GM21737 (cell line): Measurements from ENCODE around the gene PADI1.

Experiments
- ATAC-seq: cut with Tn5 transposase; IDR thresholded peaks from one replicate; pipeline ENCODE4 v1.9.1; 2021; ENCODE audit warnings: mild to moderate bottlenecking, moderate library complexity; ENCODE audit not compliant: unreplicated experiment

PADI1 gene, protein sequence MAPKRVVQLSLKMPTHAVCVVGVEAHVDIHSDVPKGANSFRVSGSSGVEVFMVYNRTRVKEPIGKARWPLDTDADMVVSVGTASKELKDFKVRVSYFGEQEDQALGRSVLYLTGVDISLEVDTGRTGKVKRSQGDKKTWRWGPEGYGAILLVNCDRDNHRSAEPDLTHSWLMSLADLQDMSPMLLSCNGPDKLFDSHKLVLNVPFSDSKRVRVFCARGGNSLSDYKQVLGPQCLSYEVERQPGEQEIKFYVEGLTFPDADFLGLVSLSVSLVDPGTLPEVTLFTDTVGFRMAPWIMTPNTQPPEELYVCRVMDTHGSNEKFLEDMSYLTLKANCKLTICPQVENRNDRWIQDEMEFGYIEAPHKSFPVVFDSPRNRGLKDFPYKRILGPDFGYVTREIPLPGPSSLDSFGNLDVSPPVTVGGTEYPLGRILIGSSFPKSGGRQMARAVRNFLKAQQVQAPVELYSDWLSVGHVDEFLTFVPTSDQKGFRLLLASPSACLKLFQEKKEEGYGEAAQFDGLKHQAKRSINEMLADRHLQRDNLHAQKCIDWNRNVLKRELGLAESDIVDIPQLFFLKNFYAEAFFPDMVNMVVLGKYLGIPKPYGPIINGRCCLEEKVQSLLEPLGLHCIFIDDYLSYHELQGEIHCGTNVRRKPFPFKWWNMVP

DNA sequence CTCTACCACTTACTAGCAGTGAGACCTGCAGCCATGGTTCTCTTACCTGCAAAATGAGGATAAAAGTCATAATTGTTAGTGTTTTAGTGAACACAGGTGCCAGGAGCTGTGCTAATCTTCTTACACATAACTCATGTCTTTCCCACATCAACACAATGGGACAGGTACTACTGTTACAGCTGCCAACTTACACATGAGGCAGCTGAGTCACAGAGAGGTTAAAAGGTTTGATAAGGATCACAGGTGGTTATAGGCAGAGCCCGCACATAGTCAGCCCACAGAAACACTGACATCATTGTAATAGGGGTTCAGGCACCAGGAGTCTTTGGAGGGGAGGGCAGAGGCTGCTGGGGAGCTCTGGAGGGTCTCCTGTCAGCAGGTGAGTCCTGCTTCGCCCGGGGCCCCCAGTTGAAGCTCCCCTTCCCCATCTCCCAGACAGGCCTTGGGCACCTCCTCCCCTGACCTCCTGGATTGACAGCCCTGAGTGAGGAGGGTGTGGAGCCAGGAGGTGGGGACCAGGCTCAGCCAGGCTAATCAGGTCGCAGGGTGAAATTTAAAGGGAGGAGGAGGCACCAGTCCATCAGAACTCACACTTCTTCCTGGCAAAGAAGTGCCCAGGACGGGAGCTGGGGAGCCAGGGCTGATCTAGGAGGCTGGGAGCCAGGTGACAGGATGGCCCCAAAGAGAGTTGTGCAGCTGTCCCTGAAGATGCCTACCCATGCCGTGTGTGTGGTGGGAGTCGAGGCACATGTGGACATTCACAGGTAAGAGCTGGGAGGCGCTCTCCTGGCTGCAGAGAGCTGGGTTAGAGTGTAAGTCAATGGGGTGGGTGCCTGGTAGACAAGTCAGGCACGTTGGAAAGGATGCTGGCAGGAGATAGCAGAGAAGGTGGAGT lies at the start of gene PADI1:
PADI1 (plus strand) TSS at position 583 of the 895 bp plus-strand sequence; CDS start at position 673, 90 bp downstream.
- no peak for ATAC-seq

DNA sequence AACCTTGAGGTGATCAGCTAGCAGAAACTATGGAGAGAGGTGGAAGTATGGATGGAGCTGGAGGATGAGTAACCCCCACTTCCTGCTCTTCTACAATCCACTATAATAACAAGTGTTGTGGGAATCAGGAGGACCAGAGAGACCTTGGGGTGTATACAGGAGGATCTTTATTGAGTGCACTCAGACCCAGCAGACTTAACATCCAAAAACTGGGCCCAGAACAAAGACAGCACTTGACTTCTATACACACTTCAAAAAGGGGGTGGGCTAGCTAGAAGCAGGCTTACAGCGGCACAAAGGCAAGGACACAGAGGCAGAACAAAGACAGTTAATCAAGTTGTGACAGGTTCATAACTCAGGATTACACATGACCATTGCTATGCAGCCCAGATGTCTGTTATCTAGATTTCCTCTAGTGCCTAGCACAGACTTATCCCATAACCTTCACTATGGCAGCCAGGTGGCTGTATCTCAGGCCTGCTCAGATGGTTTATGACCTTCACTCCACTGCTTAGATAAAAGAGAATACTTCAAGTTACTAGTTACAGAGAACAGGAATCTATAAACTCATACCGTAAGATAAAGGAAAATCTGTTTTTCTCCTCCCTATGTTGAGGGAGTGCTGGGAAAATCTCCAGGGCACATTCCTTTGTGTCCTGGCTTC lies 49.5 kb upstream of the PADI1 start:
- ATAC-seq = no peak

DNA sequence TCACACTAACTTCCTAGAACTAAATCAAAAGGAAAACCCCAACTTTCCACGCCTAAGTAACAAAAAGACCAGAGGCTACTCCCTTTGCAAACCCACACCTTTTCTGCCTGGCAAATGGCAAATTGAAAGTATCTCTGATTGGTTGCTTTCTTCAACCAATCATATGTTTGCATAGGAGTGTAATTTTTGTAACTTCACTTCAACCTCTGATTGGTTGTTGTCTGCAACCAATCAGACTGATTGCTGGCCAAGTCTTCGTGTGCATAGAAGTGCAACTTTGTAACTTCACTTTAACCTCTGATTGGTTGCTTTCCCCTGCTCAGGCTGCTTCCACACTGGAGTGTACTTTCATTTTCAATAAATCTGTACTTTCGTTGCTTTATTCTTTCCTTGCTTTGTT lies 48.8 kb upstream of the PADI1 start:
- ATAC-seq = no peak

DNA sequence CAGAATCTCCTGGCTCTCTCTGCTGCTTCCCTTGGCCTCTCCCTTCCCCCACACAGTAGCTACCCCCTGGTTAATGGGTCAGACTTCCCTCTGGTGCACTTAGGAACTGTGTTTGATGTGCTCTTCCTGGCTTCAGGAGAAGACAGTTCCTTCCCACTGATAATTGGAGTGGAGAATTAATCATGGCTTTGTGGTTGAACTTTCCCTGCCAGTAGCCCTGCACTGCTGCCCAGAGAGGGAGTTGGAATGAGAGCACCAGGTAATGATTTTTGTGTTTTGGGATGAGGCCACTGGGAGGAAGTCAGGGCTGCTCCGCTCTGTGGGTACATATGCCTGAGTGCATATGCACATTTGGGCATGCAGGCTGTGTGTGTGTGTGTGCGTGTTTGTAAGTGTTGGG lies 46.0 kb upstream of the PADI1 start:
- ATAC-seq = no peak

DNA sequence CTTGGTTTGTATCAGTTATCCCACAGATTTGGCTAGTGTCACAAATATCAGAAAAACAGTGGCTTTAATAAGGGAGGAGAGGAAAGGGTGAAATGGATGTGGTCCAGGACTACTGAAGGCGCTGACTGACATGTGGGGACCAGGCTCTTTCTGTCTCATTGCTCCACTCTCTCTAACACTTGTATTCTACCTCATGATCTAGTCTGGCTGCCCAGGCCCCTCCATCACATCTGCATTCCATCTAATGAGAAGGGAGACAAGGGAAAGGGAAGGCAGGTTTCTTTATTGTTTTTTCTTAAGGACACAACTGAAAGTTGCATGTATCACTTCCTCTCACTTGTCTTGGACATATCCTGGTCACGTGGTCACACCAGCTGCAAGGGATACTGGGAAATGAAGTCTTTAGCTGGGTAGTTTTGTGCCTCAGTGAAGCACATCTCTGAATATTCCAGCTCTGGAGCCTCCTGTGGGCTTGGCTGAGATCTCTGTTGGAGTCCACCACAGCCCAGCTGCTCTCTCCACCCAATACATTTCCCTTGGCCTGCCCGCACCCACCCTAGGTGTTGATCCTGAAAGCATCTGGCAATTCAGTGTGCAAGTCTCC lies 43.7 kb upstream of the PADI1 start:
- no peak for ATAC-seq

DNA sequence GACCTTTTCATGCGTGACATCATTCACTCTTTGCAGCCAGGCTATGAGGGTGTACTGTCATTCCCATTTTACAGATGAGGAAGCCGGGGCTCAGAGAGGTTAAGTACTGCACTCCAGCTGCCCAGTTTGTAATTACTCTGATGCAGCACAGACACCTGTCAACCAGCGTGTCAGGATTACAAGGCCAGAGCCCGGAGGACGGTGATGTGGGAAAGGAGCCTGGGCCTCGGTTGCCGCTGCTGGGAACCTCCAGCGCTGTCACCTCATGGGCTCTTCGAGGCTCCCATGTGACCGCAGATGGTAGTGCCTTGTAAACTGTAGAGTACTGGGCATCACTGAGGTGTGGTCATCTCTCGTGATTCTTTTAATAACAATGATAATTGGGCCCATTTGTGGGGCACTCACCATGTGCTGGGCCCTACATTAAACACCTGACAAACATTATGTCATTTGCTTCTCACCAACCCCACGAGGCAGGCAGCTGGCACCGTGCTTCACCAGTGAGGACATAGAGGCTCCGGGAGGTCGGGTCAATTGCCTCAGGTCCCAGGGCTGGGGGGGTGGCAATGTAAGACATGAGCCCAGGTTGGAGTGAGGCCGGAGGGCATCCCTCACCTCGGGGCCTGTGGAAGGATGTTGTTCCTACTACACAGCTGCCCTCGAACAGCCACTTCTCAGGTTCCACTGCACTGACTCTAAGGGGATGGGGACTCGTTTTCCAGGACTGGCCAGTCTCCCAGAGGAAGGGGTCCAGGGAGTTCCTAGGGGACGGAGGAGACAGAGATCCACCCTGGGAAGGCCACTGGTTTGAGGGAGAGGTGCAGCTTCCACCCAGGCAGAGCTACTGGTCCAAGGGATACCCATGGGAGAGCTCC lies 42.8 kb upstream of the PADI1 start:
- no peak for ATAC-seq

DNA sequence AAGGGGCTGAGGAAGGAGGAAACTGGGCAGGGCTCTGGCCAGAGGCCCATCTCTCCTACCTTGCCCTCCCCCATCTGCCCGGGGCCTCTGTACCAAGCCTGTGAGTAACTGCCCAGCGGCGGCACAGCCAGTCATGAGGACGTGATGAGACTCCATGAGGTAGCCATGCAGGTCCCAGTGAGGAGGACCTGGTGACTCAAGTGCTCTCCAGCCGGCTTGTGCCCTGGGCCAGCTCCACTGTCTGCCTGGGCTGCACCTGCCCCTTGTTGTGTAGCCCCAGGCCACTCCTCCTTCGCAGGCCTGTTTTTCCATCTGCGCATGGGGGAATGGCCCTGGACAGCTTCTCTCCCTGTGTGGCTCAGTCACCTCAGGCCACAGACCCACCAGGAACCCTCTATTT lies 42.0 kb upstream of the PADI1 start:
- ATAC-seq = no peak

DNA sequence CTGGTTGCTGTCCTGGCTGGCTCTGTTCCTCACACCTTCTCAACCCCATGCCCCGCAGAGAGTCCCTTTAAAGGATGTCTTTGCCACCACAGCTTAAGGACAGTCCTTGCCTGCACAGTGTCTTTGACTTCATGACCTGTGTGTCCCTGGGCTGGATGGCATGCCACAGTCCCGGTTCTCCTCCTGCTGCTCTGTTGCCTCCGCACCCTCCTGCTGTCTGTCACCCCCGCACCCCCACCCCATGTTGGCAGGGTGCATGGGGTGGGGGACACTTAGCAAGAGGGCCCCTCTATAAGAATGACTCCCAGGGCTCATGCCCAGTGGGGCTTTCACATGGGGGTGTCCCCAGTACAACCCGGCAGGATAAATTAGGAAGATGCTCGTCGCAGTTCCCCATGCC lies 41.6 kb upstream of the PADI1 start:
- ATAC-seq = no peak

DNA sequence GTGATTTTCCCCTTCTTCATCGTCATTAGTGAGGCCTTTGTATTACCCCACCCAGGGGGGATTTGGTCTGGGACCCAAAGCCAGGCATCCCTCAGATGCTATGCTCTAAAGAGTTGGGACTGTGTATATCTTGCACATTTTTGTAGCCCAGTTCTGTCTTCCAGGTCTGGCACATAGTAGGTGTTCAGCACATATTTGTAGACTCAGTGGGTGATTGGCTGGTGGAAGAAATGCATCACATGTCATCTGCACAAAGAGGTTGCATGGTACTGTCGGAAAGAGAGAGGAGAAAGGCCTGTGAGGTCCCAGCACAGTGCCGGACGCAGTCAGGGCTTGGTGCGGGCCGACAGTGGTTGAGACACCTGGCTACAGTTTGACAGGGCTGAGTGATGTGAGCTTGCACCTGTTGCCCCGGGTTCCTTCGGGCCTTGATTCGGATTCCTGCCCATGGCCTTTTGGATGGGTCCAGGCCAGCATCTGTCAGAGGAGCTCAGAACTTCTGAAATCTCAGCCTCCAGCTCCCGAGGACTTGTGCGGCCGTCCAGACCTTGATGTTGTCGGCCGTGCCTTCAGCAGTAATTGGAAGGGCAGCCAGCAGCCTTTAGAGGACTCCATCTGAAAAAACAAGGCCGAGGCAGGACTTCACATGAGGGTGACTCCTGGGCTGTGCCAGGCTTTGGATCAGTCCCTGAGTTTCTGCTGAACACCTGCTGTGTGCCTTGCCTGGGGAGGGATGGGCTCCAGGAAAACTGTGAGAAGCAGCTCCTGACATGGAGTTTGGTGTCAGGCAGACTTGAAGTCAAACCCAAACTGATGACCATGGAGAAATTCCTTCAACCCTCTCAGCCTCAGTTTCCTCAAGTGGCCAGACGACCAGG lies 40.9 kb upstream of the PADI1 start:
- no peak for ATAC-seq

DNA sequence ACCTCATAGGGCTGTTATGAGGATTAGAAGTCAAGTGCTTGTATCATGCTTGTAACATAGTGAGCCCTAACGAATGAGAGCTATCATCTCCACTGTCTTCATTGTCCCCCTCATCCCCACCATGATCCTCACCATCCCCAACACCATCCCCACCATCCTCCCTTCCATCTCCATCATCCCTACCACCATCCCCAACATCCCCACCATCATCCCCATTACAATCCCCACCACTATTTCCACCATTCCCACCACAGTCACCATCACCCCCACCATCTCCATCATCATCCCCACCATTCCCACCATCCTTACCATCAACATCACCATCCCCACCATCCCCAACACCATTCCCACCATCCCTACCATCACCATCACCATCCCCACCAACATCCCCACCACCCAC lies 39.1 kb upstream of the PADI1 start:
- no peak for ATAC-seq

DNA sequence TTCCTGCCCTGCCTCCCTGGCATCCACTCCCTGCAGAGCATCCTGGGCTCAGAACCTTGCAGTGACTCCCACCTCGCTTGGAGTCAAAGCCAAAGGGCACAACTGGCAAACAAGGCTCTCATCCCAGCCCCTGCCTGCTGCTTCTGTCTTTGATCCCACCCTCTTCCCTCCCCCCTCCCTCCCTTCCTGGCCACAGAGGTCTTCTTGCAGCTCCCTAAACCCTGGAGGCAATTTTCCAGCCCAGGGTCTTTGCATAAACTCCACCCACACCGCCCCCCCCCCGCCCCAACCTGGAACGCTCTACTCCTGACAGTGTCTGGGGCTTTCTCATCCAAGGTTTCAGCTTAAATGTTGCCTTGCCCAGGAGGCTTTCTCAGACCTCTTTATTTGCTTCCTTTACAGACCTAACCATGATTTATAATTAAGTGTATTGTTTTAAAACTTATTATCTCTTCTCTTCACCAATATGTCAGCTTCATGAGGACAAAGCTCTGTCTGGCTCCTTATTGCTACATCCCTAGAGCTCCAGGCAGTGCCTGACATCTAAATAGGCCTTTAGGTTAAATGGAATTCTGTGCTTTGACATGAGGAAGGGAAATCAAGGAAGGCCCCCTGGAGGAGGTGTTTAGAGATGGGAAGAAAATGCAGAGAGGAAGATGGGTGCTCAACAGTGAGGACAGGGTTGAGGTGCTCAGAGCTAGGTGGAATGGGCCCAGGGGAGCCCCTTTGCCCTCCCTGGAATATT lies 37.7 kb upstream of the PADI1 start:
- ATAC-seq = no peak

DNA sequence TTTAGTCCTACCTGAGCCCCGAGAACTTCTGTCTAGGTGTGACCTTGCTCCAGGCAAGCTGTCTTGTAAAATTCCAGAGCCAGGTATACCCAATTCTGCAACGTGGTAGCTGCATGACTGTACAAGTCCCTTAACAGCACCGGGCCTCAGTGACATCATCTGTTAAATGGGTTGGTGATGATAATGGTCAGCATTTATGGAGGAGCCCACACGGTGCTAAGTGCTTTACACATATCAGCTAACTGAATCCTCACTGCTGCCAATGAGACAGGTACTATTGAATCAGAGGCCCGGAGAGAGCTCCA lies 37.2 kb upstream of the PADI1 start:
- ATAC-seq = no peak

DNA sequence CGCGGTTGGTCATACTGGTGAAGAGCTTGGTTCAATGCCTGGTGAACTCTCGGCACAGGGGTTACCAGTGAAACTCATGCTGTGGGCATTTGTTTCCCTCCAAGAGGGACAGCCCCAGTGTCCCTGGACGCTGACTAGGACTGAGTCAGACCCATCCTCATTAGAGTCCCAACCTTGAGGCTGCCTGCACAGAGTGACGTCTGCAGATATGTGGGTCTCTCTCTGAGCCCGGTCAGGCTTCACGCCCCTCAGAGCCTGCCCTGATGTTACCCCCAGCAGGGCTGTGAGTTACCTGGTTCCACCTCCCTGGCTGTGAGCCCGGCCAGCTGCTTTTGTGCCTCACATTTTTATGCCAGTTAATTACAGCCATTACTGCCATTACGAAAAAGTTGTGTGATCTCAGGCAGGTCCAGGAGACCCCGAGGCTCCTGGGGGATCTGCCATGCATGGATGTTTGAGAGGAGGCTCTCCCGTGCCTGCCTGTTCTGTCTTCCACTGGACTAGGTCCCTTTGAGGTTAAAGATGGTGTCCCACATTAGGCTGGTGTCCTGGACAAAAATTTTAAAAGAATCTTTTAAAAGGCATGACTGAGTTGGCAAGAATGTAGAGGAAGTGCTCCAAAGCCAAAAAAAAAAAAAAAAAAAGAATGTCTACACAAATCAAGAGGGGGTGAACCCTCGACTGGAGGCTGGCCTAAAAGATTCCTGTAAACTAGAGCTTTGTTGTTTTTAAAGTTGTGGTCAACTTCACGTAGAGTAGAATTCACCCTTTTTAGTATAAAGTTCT lies 36.6 kb upstream of the PADI1 start:
- ATAC-seq = no peak

DNA sequence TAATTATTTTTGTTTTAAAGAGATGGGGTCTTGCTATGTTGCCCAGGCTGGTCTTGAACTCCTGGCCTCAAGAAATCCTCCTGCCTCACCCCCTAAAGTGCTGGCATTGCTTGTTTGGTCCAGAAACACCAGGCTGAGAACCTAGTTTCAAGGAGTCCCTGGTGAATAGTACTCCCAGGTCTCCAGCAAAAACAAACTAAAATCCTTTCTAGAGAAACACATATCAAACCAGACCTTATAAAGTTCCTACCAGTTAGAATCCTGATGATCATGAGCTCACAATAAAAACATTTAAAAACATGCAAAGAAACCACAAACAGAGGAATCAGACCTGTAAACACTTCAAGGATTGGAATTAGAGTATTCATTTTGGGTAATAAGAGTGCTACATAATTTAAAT lies 34.4 kb upstream of the PADI1 start:
- no peak for ATAC-seq

DNA sequence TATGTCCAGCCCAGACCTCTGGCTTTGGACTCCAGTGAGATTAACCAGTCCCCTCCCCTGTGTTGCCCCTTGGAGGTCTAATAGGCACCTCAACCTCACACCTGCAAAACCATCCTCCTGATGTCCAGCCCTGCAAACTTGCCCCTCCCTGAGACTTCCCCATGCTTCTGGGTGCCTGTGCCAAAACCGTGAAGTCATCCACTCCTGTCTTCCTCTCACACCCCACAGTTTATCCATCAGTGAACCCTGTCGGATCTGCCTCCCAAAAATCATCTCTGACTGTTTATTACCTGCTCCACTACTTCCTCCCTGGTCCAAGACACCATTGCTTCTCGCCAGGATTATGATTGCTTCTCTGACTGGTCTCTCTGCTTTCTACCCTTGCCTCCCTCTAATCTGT lies 31.7 kb upstream of the PADI1 start:
- no peak for ATAC-seq

DNA sequence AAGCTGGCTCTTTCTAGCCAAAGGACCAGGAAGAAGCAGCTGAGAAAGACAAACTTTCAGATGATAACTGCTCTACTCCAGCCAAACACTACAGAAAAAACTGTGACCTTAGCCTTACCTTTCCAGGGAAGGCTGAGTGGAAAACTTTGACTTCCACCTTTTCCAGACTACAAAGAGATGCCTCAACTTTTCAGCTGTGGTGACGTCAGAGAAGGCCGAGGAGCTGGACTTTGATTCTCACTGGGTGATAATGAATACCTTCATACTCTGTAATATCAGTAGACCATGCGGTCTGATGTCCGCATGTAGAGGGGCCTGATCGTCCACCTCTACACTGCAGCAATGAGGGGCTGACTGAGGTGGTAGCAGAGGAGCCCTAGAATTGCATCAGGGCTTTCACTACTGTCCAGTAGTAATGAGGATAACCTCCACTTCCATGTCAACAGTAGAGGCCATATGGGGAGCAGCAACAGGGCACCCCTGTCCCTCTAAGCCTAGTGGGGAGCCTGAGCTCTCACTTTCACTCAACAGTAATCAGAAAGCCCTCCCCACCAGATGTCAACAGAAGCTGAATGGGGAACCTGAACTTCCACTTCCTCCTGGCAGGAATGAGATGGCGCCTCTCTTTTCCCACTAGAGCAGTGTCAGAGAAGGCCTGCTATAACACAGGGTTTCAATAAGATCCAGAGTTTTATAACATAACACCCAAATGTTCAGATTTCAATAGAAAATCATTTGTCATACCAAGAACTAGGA lies 28.4 kb upstream of the PADI1 start:
- ATAC-seq = no peak

DNA sequence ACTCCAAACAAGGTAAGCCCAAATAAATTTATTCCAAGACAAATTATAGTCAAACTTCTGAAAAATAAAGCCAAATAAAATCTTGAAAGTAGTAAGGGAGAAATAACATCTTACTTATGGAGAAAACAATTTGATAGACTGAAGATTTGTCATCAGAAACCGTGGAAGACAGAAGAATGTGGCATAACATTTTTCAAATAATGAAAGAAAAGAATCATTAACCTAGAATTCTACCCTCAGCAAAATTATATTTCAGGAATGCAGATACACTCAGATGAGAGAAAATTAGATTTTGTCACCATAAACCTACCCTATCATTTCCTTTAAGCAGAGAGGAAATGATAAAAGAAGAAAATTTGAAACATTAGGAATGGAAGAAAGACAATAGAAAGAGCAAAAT lies 27.3 kb upstream of the PADI1 start:
- no peak for ATAC-seq
